MM.1S (cell line): Measurements from ENCODE around the gene CDH22.

Source experiments
- CTCF ChIP-seq: fragments of 300-600 bp; sonication (generic); IDR thresholded peaks from 2 replicates; pipeline ENCODE4 v1.5.1; 2016; ENCODE audit warnings: antibody characterized with exemption, low read length, mixed read lengths
- EZH2 ChIP-seq: fragments of 300-600 bp; sonication (generic); optimal IDR thresholded peaks from 2 replicates; pipeline ENCODE3; 2017; ENCODE audit warnings: low read depth, mild to moderate bottlenecking, antibody characterized with exemption, low read length, mixed read lengths
- EZH2phosphoT487 ChIP-seq: fragments of 300-600 bp; sonication (generic); IDR thresholded peaks from 2 replicates; pipeline ENCODE4 v1.6.1; 2018; ENCODE audit warnings: antibody characterized with exemption, low read length

GRCh38 chr20:46250772-46251171 lies 57.5 kb downstream of the CDH22 start:
- TF ChIP-seq CTCF: no peak
- no peak for TF ChIP-seq EZH2
- no peak for TF ChIP-seq EZH2phosphoT487
